Measurements from ENCODE around the gene PAX8. TPM values are rescaled to one million over a fixed set of nuclear protein-coding genes. Genes with fewer than 3 reads are reported as not detected.
A peak's percentile ranks its signal among the peaks of the same experiment; 100 is the strongest.

The PAX8 gene
- total and polyA plus RNA-seq, 2 of the 13 experiments (the other 11 are each of a cell fraction or from before 2014, with no cell fraction given): 1.5 to 8.8 TPM

GRCh38 chr2:113180131-113180946 is 98.4 kb downstream of the PAX8 start (continued):
- TF ChIP-seq ZNF646 (CRISPR knock-in tag; IDR thresholded peaks at IDR 0.05) (no peak), HIVEP1 (CRISPR knock-in tag; IDR thresholded peaks at IDR 0.05) (peak; percentile 50; the same call in 1 of the 2 replicates), ELF1 (CRISPR knock-in tag; IDR thresholded peaks at IDR 0.05) (peak; percentile 74; the same call in 1 of the 2 replicates), NKX3-1 (CRISPR knock-in tag; IDR thresholded peaks at IDR 0.05) (no peak), NCOA2 (CRISPR knock-in tag; IDR thresholded peaks at IDR 0.05) (peak; percentile 28; the same call in 1 of the 2 replicates), RFX1 (IDR thresholded peaks at IDR 0.05) (no peak), HNF1A (IDR thresholded peaks at IDR 0.05; ENCODE audit: low read depth) (peak; percentile 42; the same call in 1 of the 2 replicates), HNF1A (CRISPR knock-in tag; IDR thresholded peaks at IDR 0.05; ENCODE audit: borderline replicate concordance) (no peak), ZNF83 (CRISPR knock-in tag; IDR thresholded peaks at IDR 0.05; ENCODE audit: borderline replicate concordance) (0 out of 2 replicates have a peak, but pooled peaks have one; percentile 50), ZNF276 (CRISPR knock-in tag; IDR thresholded peaks at IDR 0.05; ENCODE audit: low read depth) (no peak), MNT (IDR thresholded peaks at IDR 0.05) (peak; percentile 100)
